ENCODE data around the gene CCNE1.
A peak's percentile ranks its signal among the peaks of the same experiment; 100 is the strongest.

Gene CCNE1

DNA sequence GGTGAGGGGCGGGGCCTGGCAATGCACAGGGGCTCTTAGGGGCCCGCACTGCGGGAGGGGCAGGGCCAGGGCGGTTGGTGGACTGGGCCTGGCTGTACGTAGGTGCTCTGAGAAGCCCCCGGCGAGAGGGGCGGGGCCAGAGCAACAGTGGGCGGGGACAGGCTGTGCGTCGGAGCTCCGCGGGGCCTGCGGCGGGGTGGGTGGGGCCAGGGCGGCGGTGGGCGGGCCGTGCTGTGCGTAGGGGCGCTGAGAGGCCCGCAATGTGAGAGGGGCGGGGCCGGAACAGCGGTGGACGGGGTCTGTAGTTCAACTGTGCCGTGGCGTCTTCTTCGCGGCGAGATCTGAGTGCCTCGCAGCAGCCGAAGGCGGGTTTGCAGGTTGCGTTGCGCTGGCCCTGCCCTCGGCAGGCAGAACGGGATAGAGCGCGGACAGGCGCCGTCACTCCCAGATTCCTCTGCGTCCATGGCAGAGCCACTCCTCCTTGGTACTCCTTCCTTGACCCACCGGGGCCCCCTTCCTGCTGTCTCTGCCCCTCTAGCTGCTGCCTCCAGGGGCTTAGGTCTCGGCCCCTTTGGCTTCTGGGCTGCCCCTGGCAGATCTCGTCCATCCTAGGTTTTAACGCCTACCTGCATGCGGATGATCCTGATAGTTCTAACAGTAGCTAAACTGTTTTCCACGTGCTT lies 33.2 kb downstream of the CCNE1 start:
- peak; percentile 91 for DNase-seq (ENCODE audit: low read depth)

GRCh38 chr19:29845574-29846176 lies 33.9 kb downstream of the CCNE1 start:
- DNase-seq (ENCODE audit: low read depth): no peak

GRCh38 chr19:29849208-29849607 lies 37.4 kb downstream of the CCNE1 start:
- DNase-seq (ENCODE audit: low read depth): no peak

DNA sequence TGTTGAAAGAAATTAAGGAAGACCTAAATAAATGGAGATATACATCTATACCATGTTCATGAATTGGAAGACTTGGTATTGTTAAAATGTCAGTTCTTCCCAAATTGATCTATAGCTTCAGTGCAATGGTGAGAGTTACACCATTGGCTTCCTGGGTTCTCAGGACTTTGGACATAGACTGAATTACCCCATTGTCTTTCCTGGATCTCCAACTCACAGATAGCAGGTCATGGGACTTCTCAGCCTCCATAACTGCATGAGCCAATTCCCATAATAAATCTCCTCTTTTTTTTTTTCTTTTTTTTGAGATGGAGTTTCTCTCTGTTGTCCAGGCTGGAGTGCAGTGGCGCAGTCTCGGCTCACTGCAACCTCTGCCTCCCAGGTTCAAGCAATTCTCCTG lies 38.7 kb downstream of the CCNE1 start:
- no peak for DNase-seq (ENCODE audit: low read depth)

DNA sequence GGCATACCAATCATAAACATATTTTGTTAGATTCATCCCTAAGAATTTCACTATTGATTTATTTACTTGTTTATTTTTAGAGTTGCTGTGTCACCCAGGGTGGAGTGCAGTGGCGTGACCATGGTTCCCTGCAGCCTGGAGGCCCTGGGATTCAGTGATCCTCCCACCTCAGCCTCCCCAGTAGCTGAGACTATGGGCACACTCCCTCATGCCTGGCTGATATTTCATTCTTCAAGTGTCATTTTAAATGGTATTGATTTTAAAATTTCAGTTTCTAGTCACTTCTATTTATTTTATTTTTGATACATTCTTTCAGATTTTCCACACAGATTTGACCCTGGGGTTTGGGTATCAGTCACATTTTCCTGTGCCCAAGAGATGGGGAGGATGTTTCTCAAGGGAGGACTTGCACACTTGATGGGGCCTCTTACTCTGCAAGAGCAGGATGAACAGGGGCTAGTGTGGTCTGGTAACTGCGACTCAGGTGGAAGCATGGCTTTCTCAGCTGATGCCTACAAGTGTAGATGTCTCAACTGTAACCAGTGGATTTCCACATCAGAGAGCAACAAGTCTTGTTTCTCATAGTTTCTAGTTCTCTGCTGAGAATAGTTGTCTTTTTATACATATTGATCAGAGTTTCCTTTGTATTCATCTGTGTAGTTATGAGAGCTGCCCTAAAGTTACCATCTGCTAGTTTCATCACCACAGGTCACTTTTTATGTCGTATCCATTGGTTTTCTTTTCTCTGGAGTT lies 40.2 kb downstream of the CCNE1 start:
- no peak for DNase-seq (ENCODE audit: low read depth)

GRCh38 chr19:29854033-29854432 lies 42.2 kb downstream of the CCNE1 start:
- DNase-seq (ENCODE audit: low read depth): no peak

DNA sequence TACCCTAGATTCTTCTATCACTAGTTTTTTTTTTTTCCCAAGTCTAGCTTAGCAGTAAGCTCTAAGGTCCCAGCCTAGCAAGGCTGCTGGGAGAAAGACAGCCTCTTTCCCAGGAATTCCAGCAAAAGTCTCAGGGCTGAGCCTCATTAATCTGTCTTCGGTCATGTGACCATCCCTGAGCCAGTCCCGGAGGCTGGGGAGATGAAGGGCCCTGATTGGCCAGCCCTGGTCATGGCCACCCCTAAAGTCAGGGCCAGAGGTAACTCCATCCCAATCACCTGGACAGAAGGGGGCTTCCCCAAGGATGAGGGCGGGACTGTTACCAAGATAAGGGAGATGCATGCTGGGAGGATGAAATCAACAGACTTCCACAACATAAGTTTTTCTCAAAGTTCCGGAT lies 43.3 kb downstream of the CCNE1 start:
- DNase-seq (ENCODE audit: low read depth): no peak

DNA sequence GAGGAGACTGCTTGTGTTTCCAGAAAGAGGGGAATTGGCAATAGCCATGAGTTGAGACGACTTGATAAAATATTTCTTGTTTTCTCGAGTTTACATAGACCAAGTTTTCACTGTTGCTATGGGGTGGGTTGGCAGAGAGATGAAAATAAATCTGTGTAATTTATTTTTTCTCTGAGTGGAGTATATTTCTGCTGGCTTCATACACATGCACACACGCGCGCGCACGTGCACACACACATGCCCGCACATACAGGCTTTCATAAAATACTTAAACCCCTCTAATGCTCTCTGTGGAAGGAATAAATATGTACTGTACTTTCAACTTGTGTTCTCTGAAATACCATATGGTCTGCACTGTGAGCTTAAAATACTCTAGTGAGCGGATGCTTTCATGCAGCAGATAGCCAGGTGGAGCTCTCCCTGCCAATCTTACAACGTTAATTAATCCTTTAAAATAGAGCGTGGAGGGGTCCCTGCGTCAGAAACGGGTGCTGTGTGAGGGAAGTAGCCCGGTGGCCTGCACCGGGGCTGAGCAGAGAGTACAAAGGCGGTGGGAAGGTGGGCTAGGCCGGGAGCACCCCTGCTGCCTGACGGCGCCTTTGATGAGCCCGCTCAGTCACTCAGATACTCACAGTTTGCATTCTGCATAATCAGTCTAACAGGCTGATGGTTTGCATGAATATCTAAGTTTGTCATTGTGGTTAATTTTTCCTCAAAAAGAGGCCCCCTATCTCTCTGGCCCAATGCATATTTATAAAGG lies 44.1 kb downstream of the CCNE1 start:
- no peak for DNase-seq (ENCODE audit: low read depth)

GRCh38 chr19:29858000-29858596 lies 46.3 kb downstream of the CCNE1 start:
- DNase-seq (ENCODE audit: low read depth): no peak

- DNase-seq (ENCODE audit: low read depth): no peak
Observed at GRCh38 chr19:29858621-29859020, 46.8 kb downstream of the CCNE1 start.

- no peak for DNase-seq (ENCODE audit: low read depth)
Observed at GRCh38 chr19:29860492-29860891, 48.7 kb downstream of the CCNE1 start.

GRCh38 chr19:29861574-29861973 lies 49.8 kb downstream of the CCNE1 start:
- DNase-seq (ENCODE audit: low read depth): no peak

DNA sequence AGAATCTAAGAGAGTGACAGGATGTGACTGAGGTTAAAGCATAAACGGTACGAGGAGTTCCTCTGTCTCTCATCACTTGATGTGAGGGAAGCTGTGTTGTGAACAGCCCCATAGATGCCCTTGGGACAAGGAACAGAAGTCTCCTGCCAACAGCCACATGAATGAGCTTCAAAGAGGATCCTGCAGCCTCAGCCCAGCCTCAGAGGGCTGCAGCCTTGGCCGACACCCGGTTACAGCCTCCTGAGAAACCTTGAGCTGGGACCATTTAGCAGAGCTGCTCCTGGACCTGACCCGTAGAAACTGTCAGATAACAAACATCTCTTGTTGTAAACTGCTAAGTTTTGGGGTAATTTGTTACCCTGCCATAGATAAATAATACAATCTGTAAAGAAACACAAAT lies 54.2 kb downstream of the CCNE1 start:
- DNase-seq (ENCODE audit: low read depth): no peak

DNA sequence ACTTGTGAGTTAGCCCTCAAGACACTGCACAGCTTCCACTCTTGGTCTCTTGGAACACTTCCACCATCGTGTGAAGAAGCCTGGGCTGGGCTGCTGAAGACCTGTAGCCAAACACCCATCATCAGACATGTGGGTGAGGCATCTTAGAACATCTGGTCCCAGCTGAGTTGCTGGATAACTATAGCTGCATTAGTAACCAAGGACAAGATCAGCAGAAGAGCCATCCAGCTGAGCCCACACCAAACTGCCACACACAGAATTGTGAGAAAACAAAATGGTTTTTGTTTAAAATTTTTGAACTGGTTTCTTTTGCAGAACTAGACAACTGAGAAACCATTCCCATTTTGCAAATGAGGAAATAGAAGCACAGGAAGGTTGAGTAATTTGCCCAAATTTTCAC lies 56.2 kb downstream of the CCNE1 start:
- DNase-seq (ENCODE audit: low read depth): no peak

DNA sequence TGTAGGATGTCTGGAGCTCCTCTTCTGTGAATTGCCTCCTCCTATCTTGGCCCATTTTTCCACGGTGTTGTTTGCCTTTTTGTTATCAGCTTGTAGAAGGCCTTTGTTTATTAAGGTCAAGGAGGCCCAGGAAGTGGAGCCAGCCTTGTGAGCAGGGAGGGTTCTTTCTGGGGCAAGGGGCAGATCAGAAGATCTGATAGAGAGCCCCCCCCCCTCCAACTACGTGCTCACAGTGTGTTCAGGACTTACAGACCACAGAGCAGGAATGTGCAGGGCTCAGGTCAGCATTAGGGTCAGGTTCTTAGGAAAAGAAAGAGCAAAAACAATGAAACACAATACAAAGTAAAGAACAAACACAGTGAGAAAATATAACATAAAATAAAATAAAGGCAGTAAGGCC lies 59.4 kb downstream of the CCNE1 start:
- DNase-seq (ENCODE audit: low read depth): no peak

GRCh38 chr19:29872224-29872731 lies 60.5 kb downstream of the CCNE1 start:
- DNase-seq (ENCODE audit: low read depth): no peak

DNA sequence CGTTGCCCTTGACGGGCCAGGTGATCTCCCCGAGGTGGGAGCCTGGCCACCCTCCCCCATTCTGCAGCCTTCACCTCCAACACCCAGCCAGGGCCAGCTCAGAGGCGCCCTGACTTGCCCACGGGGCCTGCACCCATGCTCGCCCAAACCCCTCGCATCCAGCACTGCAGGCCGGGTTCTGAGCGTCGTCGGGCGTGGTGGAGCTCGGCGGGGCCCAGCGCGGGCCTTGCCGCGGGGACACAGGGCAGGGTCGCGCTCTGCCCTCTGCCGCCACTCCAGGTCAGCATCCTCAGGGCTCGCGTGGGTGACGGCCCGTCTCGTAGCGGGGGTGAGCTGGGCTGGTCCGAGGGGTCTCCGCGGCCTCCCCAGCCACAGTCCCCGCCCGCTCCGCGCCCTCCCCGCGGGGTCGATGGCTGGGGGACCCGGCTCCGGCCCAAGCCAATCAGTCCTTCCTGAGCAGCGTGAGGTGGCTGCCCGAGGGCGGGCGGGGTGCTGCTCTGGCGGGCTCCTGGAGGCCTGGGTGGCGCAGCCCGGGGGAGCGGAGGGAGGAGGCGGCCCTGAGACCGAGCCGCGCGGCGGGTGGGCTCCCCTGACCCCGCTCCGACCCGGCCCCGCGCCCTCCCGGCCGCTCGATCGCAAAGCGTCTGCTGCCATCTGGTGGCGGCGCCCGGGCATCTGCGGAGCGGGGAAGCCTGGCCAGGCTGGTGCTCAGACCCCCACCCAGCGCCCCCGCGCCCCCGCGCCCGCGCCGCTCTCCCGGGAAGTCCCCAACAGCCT lies 61.4 kb downstream of the CCNE1 start:
- peak; percentile 36 for DNase-seq (ENCODE audit: low read depth)
